ENCODE measurements around the gene ATXN1.

DNA sequence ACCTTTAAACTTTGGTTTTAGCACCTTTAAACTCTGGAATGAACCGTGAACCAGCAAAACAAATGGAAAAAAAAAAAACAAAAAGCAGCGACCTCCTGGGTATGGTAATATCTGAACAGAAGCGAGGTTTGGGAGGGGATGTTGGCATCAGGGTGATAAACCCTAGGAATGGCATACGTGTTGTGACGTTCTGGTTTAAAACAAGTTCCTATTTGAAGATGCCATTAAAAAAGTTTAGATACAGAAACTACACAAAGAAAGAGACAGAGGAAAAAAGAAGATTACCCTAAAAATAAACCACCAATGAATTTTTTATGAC, 60.4 kb downstream of the ATXN1 start:
- no peak for TF ChIP-seq EZH2 (IDR thresholded peaks at IDR 0.05; ENCODE audit: insufficient read depth, poor library complexity, severe bottlenecking)
- no peak for TF ChIP-seq EZH2phosphoT487 (IDR thresholded peaks at IDR 0.05; ENCODE audit: insufficient read depth, low read depth)

Data from GM23248 (cell line).